ENCODE data around the gene MEGF11.

DNA sequence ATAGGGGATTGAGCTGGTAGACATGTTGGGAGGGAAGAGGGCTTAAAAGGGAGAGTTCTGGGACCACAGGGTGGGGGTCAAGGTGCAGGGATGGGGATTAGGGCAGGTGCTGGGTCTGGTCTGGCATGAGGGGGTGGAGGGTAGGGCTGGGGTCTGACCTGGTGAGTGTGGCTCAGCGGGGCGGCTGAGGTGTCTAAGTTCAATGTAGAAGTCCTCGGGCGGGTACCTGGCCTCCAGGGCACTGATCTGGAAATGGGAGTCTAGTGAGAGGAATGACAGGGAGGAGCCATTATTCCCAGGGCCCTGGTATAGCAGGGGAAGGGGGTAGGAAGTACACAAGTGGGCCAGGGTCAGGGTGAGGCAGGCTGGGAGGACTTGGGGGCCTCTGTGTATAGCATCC lies 344.7 kb downstream of the MEGF11 start:
- TF ChIP-seq, protein P1, sequence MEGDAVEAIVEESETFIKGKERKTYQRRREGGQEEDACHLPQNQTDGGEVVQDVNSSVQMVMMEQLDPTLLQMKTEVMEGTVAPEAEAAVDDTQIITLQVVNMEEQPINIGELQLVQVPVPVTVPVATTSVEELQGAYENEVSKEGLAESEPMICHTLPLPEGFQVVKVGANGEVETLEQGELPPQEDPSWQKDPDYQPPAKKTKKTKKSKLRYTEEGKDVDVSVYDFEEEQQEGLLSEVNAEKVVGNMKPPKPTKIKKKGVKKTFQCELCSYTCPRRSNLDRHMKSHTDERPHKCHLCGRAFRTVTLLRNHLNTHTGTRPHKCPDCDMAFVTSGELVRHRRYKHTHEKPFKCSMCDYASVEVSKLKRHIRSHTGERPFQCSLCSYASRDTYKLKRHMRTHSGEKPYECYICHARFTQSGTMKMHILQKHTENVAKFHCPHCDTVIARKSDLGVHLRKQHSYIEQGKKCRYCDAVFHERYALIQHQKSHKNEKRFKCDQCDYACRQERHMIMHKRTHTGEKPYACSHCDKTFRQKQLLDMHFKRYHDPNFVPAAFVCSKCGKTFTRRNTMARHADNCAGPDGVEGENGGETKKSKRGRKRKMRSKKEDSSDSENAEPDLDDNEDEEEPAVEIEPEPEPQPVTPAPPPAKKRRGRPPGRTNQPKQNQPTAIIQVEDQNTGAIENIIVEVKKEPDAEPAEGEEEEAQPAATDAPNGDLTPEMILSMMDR (IDR thresholded peaks at IDR 0.05; ENCODE audit: low read depth, low read length) = no peak
- no peak for TF ChIP-seq EZH2phosphoT487 (IDR thresholded peaks at IDR 0.05; ENCODE audit: low read depth)

Data from OCI-LY3 (cell line).